Measurements from ENCODE around the gene DEK. TPM values are rescaled to one million over a fixed set of nuclear protein-coding genes. Genes with fewer than 3 reads are reported as not detected.

The DEK gene
- total RNA-seq, 1 experiment from 2014 or later = 234 TPM

- Histone ChIP-seq H3K36me3 (ENCODE audit: insufficient read depth, low read length, poor library complexity, severe bottlenecking) (no peaks in the 10 kb centered on the region), H3K4me1 (ENCODE audit: insufficient read depth, low read length, poor library complexity, severe bottlenecking) (no peaks in the 10 kb centered on the region), H3K9me3 (ENCODE audit: low read depth, low read length, poor library complexity, severe bottlenecking) (no peaks in the 10 kb centered on the region), H3K4me3 (ENCODE audit: low read depth, low read length, poor library complexity, severe bottlenecking) (no peak overlapping the region), H3K27me3 (replicated peaks; ENCODE audit: insufficient read depth, low read depth, low read length, poor library complexity) (no peaks in the 10 kb centered on the region), H3K27ac (ENCODE audit: low read depth, low read length, poor library complexity, severe bottlenecking) (no peak overlapping the region)
- intact Hi-C loops (cut with micrococcal nuclease; ENCODE audit: unreplicated experiment) = no loop called here
- POLR2A ChIA-PET (ENCODE audit: low non-redundant PET) = no interaction called here
- no TSS peak for BruUV-seq (replicated peaks)
- TF ChIP-seq CTCF (conservative IDR thresholded peaks at IDR 0.05; ENCODE audit: low read depth, low read length) (no peak), EZH2 (IDR thresholded peaks at IDR 0.05; ENCODE audit: borderline replicate concordance, low read depth, low read length, poor library complexity, severe bottlenecking) (no peak)
- CTCF ChIA-PET = no interaction called here
- no peak for DNase-seq (ENCODE audit: low spot score)
Measured at GRCh38 chr6:18309046-18309445, 44.7 kb upstream of the DEK start.

GRCh38 chr6:18308070-18308735, 43.9 kb upstream of the DEK start:
- Histone ChIP-seq H3K4me3 (ENCODE audit: low read depth, low read length, poor library complexity, severe bottlenecking) (no peak overlapping the region), H3K27ac (ENCODE audit: low read depth, low read length, poor library complexity, severe bottlenecking) (no peak overlapping the region), H3K36me3 (ENCODE audit: insufficient read depth, low read length, poor library complexity, severe bottlenecking) (no peaks in the 10 kb centered on the region), H3K27me3 (replicated peaks; ENCODE audit: insufficient read depth, low read depth, low read length, poor library complexity) (no peaks in the 10 kb centered on the region), H3K9me3 (ENCODE audit: low read depth, low read length, poor library complexity, severe bottlenecking) (no peaks in the 10 kb centered on the region), H3K4me1 (ENCODE audit: insufficient read depth, low read length, poor library complexity, severe bottlenecking) (no peaks in the 10 kb centered on the region)
- ChIA-PET CTCF (no interaction called here), POLR2A (ENCODE audit: low non-redundant PET) (no interaction called here)
- TF ChIP-seq CTCF (conservative IDR thresholded peaks at IDR 0.05; ENCODE audit: low read depth, low read length) = no peak
- no peak for TF ChIP-seq EZH2 (IDR thresholded peaks at IDR 0.05; ENCODE audit: borderline replicate concordance, low read depth, low read length, poor library complexity, severe bottlenecking)
- no peak for DNase-seq (ENCODE audit: low spot score)
- intact Hi-C loops (cut with micrococcal nuclease; ENCODE audit: unreplicated experiment) = no loop called here
- BruUV-seq (replicated peaks) = no TSS peak

GRCh38 chr6:18306977-18307376, 42.6 kb upstream of the DEK start:
- H3K36me3 ChIP-seq (ENCODE audit: insufficient read depth, low read length, poor library complexity, severe bottlenecking) = no peaks in the 10 kb centered on the region
- POLR2A ChIA-PET (ENCODE audit: low non-redundant PET) = no interaction called here
- DNase-seq (ENCODE audit: low spot score) = peak; percentile 26
- no peaks in the 10 kb centered on the region for H3K4me1 ChIP-seq (ENCODE audit: insufficient read depth, low read length, poor library complexity, severe bottlenecking)
- H3K9me3 ChIP-seq (ENCODE audit: low read depth, low read length, poor library complexity, severe bottlenecking) = no peaks in the 10 kb centered on the region
- no peak overlapping the region for H3K4me3 ChIP-seq (ENCODE audit: low read depth, low read length, poor library complexity, severe bottlenecking)
- intact Hi-C loops (cut with micrococcal nuclease; ENCODE audit: unreplicated experiment) = no loop called here
- CTCF ChIA-PET = no interaction called here
- H3K27ac ChIP-seq (ENCODE audit: low read depth, low read length, poor library complexity, severe bottlenecking) = no peak overlapping the region
- H3K27me3 ChIP-seq (replicated peaks; ENCODE audit: insufficient read depth, low read depth, low read length, poor library complexity) = no peaks in the 10 kb centered on the region
- TF ChIP-seq CTCF (conservative IDR thresholded peaks at IDR 0.05; ENCODE audit: low read depth, low read length) = no peak
- TF ChIP-seq EZH2 (IDR thresholded peaks at IDR 0.05; ENCODE audit: borderline replicate concordance, low read depth, low read length, poor library complexity, severe bottlenecking) = no peak
- no TSS peak for BruUV-seq (replicated peaks)

All from A673 (cell line).